Endothelial cell (in vitro differentiated cells): ENCODE measurements around the gene SLBP. TPM values are rescaled to one million over a fixed set of nuclear protein-coding genes. Genes with fewer than 3 reads are reported as not detected.
A peak's percentile ranks its signal among the peaks of the same experiment; 100 is the strongest.

ENCODE experiments used
- DNase-seq: peaks from one replicate; pipeline ENCODE4 v3.0.0; 2021; ENCODE audit warnings: low spot score
- H3K27ac Mint-ChIP-seq: one replicate; pipeline ENCODE4 v1.8.0; 2021; ENCODE audit warnings: mixed read lengths, inconsistent platforms; ENCODE audit not compliant: unreplicated experiment
- H3K27me3 Mint-ChIP-seq: one replicate; pipeline ENCODE4 v1.8.0; 2021; ENCODE audit warnings: mild to moderate bottlenecking, moderate library complexity, mixed read lengths, inconsistent platforms; ENCODE audit not compliant: unreplicated experiment
- H3K36me3 Mint-ChIP-seq: one replicate; pipeline ENCODE4 v1.8.0; 2021; ENCODE audit warnings: mild to moderate bottlenecking, low read depth, mixed read lengths, inconsistent platforms; ENCODE audit not compliant: unreplicated experiment
- H3K4me1 Mint-ChIP-seq: one replicate; pipeline ENCODE4 v1.8.0; 2021; ENCODE audit warnings: mild to moderate bottlenecking, mixed read lengths, inconsistent platforms; ENCODE audit not compliant: unreplicated experiment
- H3K4me3 Mint-ChIP-seq: one replicate; pipeline ENCODE4 v1.8.0; 2021; ENCODE audit warnings: mild to moderate bottlenecking, mixed read lengths, inconsistent platforms; ENCODE audit not compliant: unreplicated experiment
- H3K9me3 Mint-ChIP-seq: one replicate; pipeline ENCODE4 v1.8.0; 2021; ENCODE audit warnings: mixed read lengths, inconsistent platforms; ENCODE audit not compliant: unreplicated experiment
- total RNA-seq: library from RNA; stranded (reverse); fragmentation: NEBNext Ultra II Directional; extraction: Animal tissue kit (Norgen Biotek cat#: 25700); gene quantifications from one replicate; pipeline ENCODE4 v1.2.1, GENCODE V29; 2021; ENCODE audit not compliant: unreplicated experiment
- TF ChIP-seq, protein P1 (sequence below): fragments of 200-600 bp; sonication (generic); IDR thresholded peaks from one replicate; pipeline ENCODE4 v1.5.0; 2021; ENCODE audit warnings: antibody characterized with exemption; ENCODE audit not compliant: unreplicated experiment

SLBP gene
- total RNA-seq, 1 donor from 2014 or later, result 33.2 TPM

DNA sequence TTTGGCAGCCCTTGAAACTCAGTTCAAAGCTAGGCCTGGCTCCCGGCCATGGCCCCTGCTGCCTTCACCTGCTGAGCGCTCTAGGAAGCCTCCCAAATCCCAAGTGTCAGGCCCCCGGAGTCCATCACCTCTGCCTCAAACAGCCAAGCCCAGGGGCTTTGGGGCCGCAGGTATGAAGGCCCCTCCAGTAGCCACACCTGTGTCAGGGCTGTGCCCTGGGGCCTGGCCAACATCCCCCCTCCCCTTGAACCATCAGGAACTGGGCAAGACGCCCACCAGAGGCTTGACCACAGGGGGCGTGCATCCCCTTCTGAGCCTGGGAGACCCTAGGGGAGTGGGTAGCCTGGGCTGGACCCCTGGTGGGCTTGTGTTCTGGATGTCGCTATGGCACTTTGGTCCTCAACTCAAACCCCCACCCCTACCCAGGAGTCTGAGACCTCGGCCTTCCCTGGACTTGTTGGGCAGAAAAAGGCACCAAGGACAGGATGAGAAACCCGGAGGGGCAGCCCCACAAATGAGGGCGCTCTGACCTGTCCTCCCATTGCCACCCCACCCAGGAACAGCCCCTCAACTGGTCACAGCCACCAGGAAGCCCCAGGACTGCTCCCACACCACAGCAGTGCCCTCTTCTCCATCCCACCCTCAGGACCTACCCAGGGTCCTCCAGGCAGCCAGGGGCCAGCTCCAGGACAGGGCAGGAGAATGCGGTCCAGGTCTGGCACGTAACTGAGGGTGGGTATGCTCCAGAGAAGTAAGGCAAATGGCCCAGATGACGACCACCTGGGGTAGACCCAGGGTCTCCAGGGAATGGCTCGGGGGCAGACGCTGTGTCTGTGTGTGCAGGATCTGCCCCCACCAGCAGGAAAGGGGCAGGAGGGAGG is 4.2 kb upstream of the SLBP start:
- Mint-ChIP-seq H3K4me3 (peak overlapping the region; percentile 71), H3K27me3 (peaks cover 5% of the 10 kb centered on the region), H3K9me3 (no peaks in the 10 kb centered on the region), H3K27ac (no peak overlapping the region), H3K36me3 (no peaks in the 10 kb centered on the region), H3K4me1 (peaks cover 9% of the 10 kb centered on the region)
- no peak for DNase-seq
- TF ChIP-seq, protein P1, sequence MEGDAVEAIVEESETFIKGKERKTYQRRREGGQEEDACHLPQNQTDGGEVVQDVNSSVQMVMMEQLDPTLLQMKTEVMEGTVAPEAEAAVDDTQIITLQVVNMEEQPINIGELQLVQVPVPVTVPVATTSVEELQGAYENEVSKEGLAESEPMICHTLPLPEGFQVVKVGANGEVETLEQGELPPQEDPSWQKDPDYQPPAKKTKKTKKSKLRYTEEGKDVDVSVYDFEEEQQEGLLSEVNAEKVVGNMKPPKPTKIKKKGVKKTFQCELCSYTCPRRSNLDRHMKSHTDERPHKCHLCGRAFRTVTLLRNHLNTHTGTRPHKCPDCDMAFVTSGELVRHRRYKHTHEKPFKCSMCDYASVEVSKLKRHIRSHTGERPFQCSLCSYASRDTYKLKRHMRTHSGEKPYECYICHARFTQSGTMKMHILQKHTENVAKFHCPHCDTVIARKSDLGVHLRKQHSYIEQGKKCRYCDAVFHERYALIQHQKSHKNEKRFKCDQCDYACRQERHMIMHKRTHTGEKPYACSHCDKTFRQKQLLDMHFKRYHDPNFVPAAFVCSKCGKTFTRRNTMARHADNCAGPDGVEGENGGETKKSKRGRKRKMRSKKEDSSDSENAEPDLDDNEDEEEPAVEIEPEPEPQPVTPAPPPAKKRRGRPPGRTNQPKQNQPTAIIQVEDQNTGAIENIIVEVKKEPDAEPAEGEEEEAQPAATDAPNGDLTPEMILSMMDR, result no peak

DNA sequence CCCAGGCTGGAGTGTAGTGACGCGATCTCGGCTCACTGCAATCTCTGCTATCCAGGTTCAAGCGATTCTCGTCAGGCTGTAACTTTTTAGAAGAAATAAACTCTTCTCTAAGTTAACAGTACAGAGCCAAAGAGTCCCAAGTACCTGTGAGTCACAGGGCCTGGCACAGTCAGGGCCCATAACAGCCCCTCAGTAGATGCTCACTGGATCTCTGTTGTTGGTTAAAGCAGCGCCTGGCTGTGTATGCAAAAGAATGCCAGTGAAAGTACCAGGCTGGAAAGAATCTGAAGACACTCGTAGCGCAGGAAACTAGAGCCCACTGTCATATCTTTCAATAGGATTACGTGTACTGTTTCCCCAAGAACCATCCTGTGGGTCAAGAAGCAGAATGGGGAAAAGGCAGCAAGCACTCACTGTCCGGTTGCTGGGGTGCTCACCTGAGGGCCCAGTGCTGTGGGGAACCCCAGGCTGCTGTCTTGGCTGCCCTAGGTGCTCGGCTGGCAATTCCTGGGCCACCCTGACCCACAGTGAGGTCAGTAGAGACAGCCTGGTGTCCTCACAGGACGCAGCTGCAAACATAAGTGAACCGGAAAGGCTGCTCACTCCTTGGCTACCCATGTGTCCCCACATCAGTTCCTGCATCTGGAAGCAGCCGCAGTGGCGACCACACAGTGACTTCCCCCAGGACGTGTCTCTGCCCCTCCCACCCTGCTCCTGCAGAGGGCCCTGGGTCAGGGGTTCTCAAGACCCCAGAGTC is 3.1 kb upstream of the SLBP start:
- H3K4me1 Mint-ChIP-seq, result peaks cover 18% of the 10 kb centered on the region
- peak overlapping the region; percentile 71 for H3K4me3 Mint-ChIP-seq
- H3K9me3 Mint-ChIP-seq, result no peaks in the 10 kb centered on the region
- H3K27ac Mint-ChIP-seq, result peak overlapping the region; percentile 45
- H3K36me3 Mint-ChIP-seq, result peaks cover 7% of the 10 kb centered on the region
- TF ChIP-seq, protein P1, result no peak
- no peak for DNase-seq
- peaks cover 9% of the 10 kb centered on the region for H3K27me3 Mint-ChIP-seq

DNA sequence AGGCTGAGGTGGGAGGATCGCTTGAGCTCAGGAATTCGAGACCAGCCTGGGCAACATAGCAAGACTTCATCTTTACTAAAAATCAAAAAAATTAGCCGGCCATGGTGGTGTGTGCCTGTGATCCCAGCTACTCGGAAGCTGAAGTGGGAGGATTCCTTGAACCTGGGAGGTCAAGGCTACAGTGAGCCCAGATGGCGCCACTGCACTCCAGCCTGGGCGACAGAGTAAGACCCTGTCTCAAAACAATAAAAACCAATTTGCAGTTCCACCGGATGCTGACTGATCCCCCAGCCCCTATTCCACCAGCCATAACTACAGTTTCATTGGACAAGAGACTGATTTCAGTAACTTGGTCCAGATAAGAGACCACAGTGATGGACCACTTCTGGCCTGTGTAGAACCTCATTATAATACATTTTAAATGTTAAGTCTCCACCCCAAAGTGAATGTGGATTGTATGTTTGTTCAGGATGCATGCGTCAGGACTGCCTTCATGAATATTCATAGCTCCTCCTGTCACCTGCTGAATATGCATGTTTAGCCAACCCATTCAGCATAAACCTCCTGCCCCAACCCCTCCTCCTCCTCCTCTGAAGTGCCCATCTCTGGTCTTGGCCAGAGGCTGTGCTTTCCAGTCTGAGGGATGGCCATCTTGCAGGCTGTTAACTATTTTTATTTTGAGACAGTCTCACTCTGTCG is 2.3 kb upstream of the SLBP start:
- peaks cover 5% of the 10 kb centered on the region for H3K27me3 Mint-ChIP-seq
- no peak for DNase-seq
- H3K4me3 Mint-ChIP-seq, result no peak overlapping the region
- TF ChIP-seq, protein P1, result no peak
- peaks cover 11% of the 10 kb centered on the region for H3K36me3 Mint-ChIP-seq
- H3K9me3 Mint-ChIP-seq, result no peaks in the 10 kb centered on the region
- peaks cover 17% of the 10 kb centered on the region for H3K4me1 Mint-ChIP-seq
- H3K27ac Mint-ChIP-seq, result no peak overlapping the region

DNA sequence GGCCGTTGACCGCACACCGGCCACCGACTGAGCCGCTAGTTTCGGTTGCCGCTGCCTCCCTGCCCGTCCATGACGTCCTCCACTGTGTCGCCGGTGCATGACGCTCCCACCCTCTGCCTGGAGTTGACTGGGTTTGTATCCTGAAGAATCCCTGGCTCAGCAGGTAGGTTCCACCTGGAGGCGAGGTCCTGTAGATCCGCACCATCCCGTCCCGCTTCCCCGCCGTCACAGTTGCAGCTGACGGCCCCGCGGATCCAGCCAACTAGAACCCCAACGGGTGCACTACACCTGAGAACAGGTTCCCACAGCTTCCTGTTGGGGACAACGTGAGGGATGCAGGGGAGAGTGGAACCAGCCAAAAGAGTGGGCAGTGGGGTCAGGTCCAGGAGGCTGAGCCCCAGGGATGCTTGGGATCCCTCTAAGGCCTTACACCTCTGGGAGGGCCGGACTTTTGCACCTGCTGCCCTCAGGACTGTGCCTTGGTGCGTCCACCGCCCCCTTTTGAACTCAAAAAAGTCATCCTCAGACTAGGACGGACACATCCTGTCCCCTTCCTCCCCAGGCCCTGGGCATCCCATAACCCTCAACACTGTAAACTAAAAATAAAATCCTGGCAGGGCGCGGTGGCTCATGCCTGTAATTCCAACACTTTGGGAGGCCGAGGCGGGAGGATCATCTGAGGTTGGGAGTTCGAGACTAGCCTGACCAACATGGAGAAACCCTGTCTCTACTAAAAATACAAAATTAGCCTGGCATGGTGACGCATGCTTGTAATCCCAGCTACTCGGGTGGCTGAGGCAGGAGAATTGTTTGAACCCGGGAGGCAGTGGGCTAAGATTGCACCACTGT is 1.1 kb upstream of the SLBP start:
- Mint-ChIP-seq H3K4me3 (peak overlapping the region; percentile 94), H3K27ac (peak overlapping the region; percentile 78), H3K27me3 (peaks cover 5% of the 10 kb centered on the region), H3K9me3 (no peaks in the 10 kb centered on the region), H3K36me3 (peaks cover 11% of the 10 kb centered on the region), H3K4me1 (peaks cover 17% of the 10 kb centered on the region)
- TF ChIP-seq, protein P1, result no peak
- no peak for DNase-seq
